ENCODE data around the gene EDC3.
"Not testable (repeated sequence)": the region's sequence is repeated elsewhere in the genome, so short reads cannot be mapped to it uniquely, and the experiment has no call there.

EDC3 gene

GRCh38 chr15:74712311-74712710 lies 16.5 kb upstream of the EDC3 start:
- no peak for DNase-seq

- no peak for DNase-seq
Observed at GRCh38 chr15:74710319-74711094, 14.7 kb upstream of the EDC3 start.

DNA sequence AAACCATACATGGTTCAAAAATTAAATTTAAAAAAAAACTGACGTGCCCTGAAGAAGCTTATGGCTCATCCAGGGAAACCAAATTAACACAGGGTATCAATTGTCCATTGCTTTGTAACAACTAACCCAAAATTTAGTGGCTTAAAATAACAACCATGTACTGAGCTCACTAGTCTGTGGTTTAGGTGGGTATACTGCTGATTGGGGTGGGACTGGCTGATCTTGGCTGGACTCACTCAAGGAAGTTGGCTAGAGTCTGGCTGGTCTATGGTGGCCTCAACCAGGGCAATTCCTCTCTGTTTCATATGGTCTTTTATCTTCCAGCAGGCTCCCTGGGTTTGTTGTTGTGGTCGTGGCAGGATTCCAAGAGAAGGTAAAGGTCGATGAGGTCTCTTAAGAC lies 14.1 kb upstream of the EDC3 start:
- DNase-seq, result no peak

GRCh38 chr15:74709011-74709410 lies 13.2 kb upstream of the EDC3 start:
- DNase-seq, result no peak

GRCh38 chr15:74696808-74697207 lies 984 bp upstream of the EDC3 start:
- DNase-seq, result no peak

GRCh38 chr15:74696398-74696729 lies 540 bp upstream of the EDC3 start:
- DNase-seq, result no peak

DNA sequence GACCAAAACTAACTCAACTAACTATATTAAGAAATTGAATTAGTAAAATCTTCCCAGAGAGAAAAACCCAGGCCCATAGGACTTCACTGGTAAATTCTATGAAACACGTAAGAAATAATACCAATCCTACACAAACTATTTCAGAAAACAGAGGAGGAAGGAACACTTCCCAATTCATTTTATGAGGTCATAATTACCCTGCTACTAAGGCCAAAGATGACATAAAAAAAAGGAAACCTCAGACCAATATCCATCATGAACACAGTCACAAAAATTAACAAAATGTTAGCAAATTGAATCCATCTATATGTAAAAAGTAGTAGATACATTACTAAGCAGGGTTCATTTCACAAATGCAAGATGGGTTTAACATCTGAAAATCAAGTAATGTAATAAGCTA lies 3.5 kb downstream of the EDC3 start:
- no peak for DNase-seq

- DNase-seq, result no peak
Observed at GRCh38 chr15:74683758-74684157, 12.1 kb downstream of the EDC3 start.

DNA sequence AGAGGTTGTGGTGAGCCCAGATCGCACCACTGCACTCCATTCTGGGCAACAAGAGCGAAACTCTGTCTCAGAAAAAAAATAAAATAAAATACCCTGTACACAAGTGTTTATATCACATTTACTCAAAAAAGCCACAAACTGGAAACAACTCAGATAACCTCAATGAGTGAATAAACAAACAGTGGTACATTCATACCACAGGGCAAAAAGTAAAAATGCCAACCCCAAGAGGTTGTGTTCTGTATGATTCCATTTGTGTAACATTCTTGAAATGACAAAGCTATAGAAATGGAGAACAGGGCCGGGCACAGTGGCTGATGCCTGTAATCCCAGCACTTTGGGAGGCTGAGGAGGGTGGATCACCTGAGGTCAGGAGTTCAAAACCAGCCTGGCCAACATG lies 12.9 kb downstream of the EDC3 start:
- DNase-seq, result no peak

GRCh38 chr15:74680456-74680855 lies 15.4 kb downstream of the EDC3 start:
- no peak for DNase-seq

- DNase-seq, result no peak
Observed at GRCh38 chr15:74676801-74677200, 19.0 kb downstream of the EDC3 start.

- no peak for DNase-seq
Observed at GRCh38 chr15:74674161-74674560, 21.7 kb downstream of the EDC3 start.

DNA sequence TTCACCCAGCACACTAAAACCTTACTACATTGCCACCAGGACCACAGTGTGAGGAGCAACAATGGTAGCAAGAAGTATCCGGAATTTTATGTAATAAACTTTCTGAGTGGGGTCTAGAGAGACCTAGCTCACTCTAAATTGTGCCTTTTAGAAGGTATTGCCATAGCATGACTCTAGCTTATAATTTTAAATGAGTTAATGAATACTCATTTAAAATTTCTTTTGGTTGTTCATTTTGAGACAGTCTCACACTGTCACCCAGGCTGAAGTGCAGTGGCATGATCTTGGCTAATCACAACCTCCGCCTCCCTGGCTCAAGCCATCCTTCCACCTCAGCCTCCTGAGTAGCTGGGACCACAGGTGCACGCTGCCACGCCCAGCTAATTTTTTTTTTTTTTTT lies 26.2 kb downstream of the EDC3 start:
- DNase-seq, result no peak

DNA sequence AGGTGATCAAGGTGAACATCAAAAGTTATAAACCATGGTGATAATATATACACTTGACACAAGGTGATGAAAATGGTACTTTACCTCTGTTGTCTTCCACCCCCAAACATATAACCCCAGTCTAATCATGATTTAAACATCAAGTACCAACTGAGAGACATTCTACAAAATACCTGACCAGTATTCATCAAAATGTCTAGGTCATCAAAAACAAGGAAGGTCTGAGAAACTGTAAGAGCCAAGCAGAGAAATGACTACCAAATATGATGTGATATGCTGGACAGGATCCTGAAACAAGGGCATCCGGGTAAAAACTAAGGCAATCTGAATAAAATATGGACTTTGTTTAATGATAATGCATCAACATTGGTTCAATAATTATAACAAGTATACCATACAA lies 27.8 kb downstream of the EDC3 start:
- no peak for DNase-seq

- no peak for DNase-seq
Observed at GRCh38 chr15:74664670-74665069, 31.2 kb downstream of the EDC3 start.

DNA sequence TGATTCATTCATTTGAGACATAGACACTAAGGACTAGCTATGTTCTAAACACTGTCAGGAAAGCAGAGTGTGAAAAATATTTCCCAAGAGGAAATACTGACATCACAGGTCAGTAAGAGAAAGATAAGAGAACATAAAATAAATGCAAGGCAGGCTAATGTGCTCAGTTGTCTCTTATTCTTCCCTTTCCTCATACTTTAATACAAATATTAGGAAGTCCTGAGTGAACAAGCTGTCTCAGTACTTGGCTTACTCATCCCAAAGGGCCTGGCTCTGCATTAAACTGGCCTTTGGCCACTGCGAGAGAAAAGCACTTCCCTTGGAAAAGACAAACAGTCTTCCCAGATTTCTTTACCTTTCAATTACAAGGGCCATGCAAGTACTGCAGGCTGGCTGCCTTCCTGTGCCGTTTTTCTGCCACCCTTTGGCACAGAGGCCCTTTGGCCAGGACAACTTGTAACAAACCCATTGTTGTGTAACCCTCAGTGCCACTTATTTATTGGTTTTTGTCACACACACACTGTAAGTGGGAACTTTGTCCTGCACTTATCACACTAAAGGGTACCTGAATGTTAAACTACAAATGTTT lies 31.7 kb downstream of the EDC3 start:
- no peak for DNase-seq

- no peak for DNase-seq
Observed at GRCh38 chr15:74663303-74664027, 32.4 kb downstream of the EDC3 start.

- DNase-seq, result no peak
Observed at GRCh38 chr15:74662064-74662860, 33.6 kb downstream of the EDC3 start.

DNA sequence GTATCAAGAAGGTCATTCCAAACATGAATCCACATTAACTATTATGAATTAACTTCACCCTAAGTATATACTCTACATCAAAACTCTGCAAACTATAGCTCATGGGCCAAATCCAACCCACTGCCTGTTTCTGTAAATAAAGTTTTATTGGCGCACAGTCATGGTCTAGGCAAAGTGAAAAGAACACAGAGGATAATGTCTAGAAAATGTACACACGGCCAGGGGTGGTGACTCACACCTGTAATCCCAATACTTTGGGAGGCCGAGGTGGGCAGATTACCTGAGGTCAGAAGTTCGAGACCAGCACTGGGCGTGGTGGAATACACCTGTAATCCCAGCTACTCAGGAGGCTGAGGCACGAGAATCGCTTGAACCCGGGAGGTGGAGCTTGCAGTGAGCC lies 34.5 kb downstream of the EDC3 start:
- DNase-seq, result not testable (repeated sequence)

DNA sequence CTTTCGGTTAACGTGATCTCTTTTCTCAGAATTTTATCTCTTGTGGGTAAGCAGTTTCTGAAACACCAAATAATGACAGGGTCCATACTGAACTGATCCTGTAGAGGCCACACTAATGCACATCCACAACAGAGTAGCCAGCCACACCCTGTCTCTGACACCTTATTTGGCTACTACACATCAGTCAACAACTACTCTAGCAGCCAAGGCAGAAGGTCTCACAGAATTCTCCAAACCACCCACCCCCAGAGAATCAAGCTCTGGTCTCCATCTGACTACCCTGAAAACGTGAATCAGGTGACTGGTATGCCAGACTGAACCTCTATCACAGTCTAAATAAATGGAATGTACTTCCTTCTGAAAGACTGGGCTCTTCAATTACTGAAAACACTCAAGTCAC lies 38.0 kb downstream of the EDC3 start:
- DNase-seq, result no peak

GRCh38 chr15:74656935-74657535 lies 38.8 kb downstream of the EDC3 start:
- DNase-seq, result no peak

GRCh38 chr15:74655424-74655823 lies 40.4 kb downstream of the EDC3 start:
- DNase-seq, result no peak

All from right kidney (tissue), 1 donor.